GM18511 (cell line): ENCODE data around the gene ZNF394.
"Not testable (repeated sequence)": the region's sequence is repeated elsewhere in the genome, so short reads cannot be mapped to it uniquely, and the experiment has no call there.

Experiments used
- ATAC-seq: cut with Tn5 transposase; IDR thresholded peaks from one replicate; pipeline ENCODE4 v1.9.1; 2021; ENCODE audit warnings: mild to moderate bottlenecking, moderate library complexity; ENCODE audit not compliant: unreplicated experiment

The ZNF394 gene

GRCh38 chr7:99499721-99500636 lies at the start of gene ZNF394:
Gene ZNF394 (minus strand): TSS chr7:99500281. CDS start chr7:99500093, 188 bp downstream.
- ATAC-seq, result peak; percentile 47

GRCh38 chr7:99549545-99549944 lies 49.5 kb upstream of the ZNF394 start:
- not testable (repeated sequence) for ATAC-seq

- not testable (repeated sequence) for ATAC-seq
Observed at GRCh38 chr7:99545308-99545707, 45.2 kb upstream of the ZNF394 start.

GRCh38 chr7:99543916-99544315 lies 43.8 kb upstream of the ZNF394 start:
- no peak for ATAC-seq

GRCh38 chr7:99543081-99543671 lies 43.1 kb upstream of the ZNF394 start:
- no peak for ATAC-seq

GRCh38 chr7:99541212-99541611 lies 41.1 kb upstream of the ZNF394 start:
- no peak for ATAC-seq

- no peak for ATAC-seq
Observed at GRCh38 chr7:99540542-99540941, 40.5 kb upstream of the ZNF394 start.

GRCh38 chr7:99539213-99539811 lies 39.2 kb upstream of the ZNF394 start:
- no peak for ATAC-seq

- ATAC-seq, result no peak
Observed at GRCh38 chr7:99535667-99536066, 35.6 kb upstream of the ZNF394 start.

GRCh38 chr7:99531354-99531765 lies 31.3 kb upstream of the ZNF394 start:
- ATAC-seq, result no peak

GRCh38 chr7:99525713-99526440 lies 25.8 kb upstream of the ZNF394 start:
- ATAC-seq, result no peak

GRCh38 chr7:99521399-99521798 lies 21.3 kb upstream of the ZNF394 start:
- ATAC-seq, result no peak

GRCh38 chr7:99514050-99514449 lies 14.0 kb upstream of the ZNF394 start:
- ATAC-seq, result no peak

- ATAC-seq, result peak; percentile 10
Observed at GRCh38 chr7:99505324-99505662, 5.2 kb upstream of the ZNF394 start.

GRCh38 chr7:99504603-99505323 lies 4.7 kb upstream of the ZNF394 start, which contains the start of gene ZKSCAN5:
Gene ZKSCAN5 (plus strand): TSS chr7:99504662. CDS start chr7:99506045, 1,383 bp downstream.
- ATAC-seq, result peak; percentile 82

- ATAC-seq, result no peak
Observed at GRCh38 chr7:99504281-99504602, 4.2 kb upstream of the ZNF394 start.

- ATAC-seq, result not testable (repeated sequence)
Observed at GRCh38 chr7:99501236-99501635, 1.2 kb upstream of the ZNF394 start.

- no peak for ATAC-seq
Observed at GRCh38 chr7:99500637-99501009, 542 bp upstream of the ZNF394 start.

GRCh38 chr7:99499371-99499720 lies 735 bp downstream of the ZNF394 start:
- peak; percentile 28 for ATAC-seq

- ATAC-seq, result no peak
Observed at GRCh38 chr7:99498546-99498944, 1.5 kb downstream of the ZNF394 start.
